HEK293 (cell line): ENCODE measurements around the gene MRPL41.

Experiments
- EGR2 ChIP-seq: fragments of 450-650 bp; formaldehyde crosslinking; IDR thresholded peaks from 2 replicates; pipeline ENCODE4 v1.5.1; 2016; ENCODE audit warnings: low read depth, missing biosample characterization, missing genetic modification characterization
- ELK4 ChIP-seq: IDR thresholded peaks from 2 replicates; pipeline ENCODE4 v1.6.1; 2011; ENCODE audit warnings: mild to moderate bottlenecking, low read depth, low read length, borderline replicate concordance
- GLIS1 ChIP-seq: fragments of 450-650 bp; formaldehyde crosslinking; IDR thresholded peaks from 2 replicates; pipeline ENCODE4 v1.5.1; 2016; ENCODE audit warnings: missing biosample characterization, missing genetic modification characterization
- IKZF3 ChIP-seq: fragments of 450-650 bp; IDR thresholded peaks from 2 replicates; pipeline ENCODE4 v1.5.0; 2018; ENCODE audit warnings: missing biosample characterization, mild to moderate bottlenecking, missing genetic modification characterization, moderate library complexity
- KLF7 ChIP-seq: fragments of 450-650 bp; formaldehyde crosslinking; IDR thresholded peaks from 2 replicates; pipeline ENCODE4 v1.5.1; 2016; ENCODE audit warnings: missing biosample characterization, missing genetic modification characterization, borderline replicate concordance
- KLF8 ChIP-seq: fragments of 450-650 bp; formaldehyde crosslinking; IDR thresholded peaks from 2 replicates; pipeline ENCODE4 v1.5.1; 2016; ENCODE audit warnings: missing biosample characterization, missing genetic modification characterization
- MEIS1 ChIP-seq: sonication (generic); formaldehyde crosslinking; IDR thresholded peaks from 2 replicates; pipeline ENCODE4 v1.8.1; 2022; ENCODE audit warnings: missing genetic modification reagents, mild to moderate bottlenecking, borderline replicate concordance
- PRDM2 ChIP-seq: fragments of 450-650 bp; formaldehyde crosslinking; IDR thresholded peaks from 2 replicates; pipeline ENCODE4 v1.5.1; 2016; ENCODE audit warnings: missing biosample characterization, missing genetic modification characterization, borderline replicate concordance
- SP2 ChIP-seq: fragments of 450-650 bp; formaldehyde crosslinking; IDR thresholded peaks from 2 replicates; pipeline ENCODE4 v1.5.1; 2016; ENCODE audit warnings: missing biosample characterization, missing genetic modification characterization
- ZBTB21 ChIP-seq: fragments of 450-650 bp; formaldehyde crosslinking; IDR thresholded peaks from 2 replicates; pipeline ENCODE4 v1.5.1; 2017; ENCODE audit warnings: missing biosample characterization, missing genetic modification characterization
- ZBTB26 ChIP-seq: fragments of 450-650 bp; formaldehyde crosslinking; optimal IDR thresholded peaks from 2 replicates; pipeline ENCODE3; 2016; ENCODE audit warnings: missing biosample characterization, mild to moderate bottlenecking, missing genetic modification characterization
- ZBTB6 ChIP-seq: fragments of 450-650 bp; formaldehyde crosslinking; IDR thresholded peaks from 2 replicates; pipeline ENCODE4 v1.5.1; 2017; ENCODE audit warnings: missing biosample characterization, missing genetic modification characterization
- ZFP69B ChIP-seq: fragments of 450-650 bp; formaldehyde crosslinking; IDR thresholded peaks from 2 replicates; pipeline ENCODE4 v1.5.1; 2016; ENCODE audit warnings: missing biosample characterization, missing genetic modification characterization
- ZNF10 ChIP-seq: fragments of 450-650 bp; formaldehyde crosslinking; IDR thresholded peaks from 2 replicates; pipeline ENCODE4 v1.5.1; 2017; ENCODE audit warnings: missing biosample characterization, missing genetic modification characterization
- ZNF114 ChIP-seq: fragments of 450-650 bp; formaldehyde crosslinking; IDR thresholded peaks from 2 replicates; pipeline ENCODE4 v1.5.0; 2017; ENCODE audit warnings: missing biosample characterization, missing genetic modification characterization
- ZNF132 ChIP-seq: fragments of 450-650 bp; formaldehyde crosslinking; IDR thresholded peaks from 2 replicates; pipeline ENCODE4 v1.5.1; 2017; ENCODE audit warnings: missing biosample characterization, missing genetic modification characterization, borderline replicate concordance
- ZNF146 ChIP-seq: fragments of 450-650 bp; formaldehyde crosslinking; IDR thresholded peaks from 2 replicates; pipeline ENCODE4 v1.5.1; 2016; ENCODE audit warnings: missing biosample characterization, missing genetic modification characterization
- ZNF311 ChIP-seq: fragments of 450-650 bp; formaldehyde crosslinking; IDR thresholded peaks from 2 replicates; pipeline ENCODE4 v1.5.1; 2017; ENCODE audit warnings: missing biosample characterization, missing genetic modification characterization, borderline replicate concordance
- ZNF324 ChIP-seq: fragments of 450-650 bp; formaldehyde crosslinking; IDR thresholded peaks from 2 replicates; pipeline ENCODE4 v1.5.1; 2016; ENCODE audit warnings: missing biosample characterization, missing genetic modification characterization
- ZNF366 ChIP-seq: fragments of 450-650 bp; formaldehyde crosslinking; conservative IDR thresholded peaks from 2 replicates; pipeline ENCODE4 v1.5.1; 2016; ENCODE audit warnings: missing biosample characterization, missing genetic modification characterization
- ZNF514 ChIP-seq: fragments of 450-650 bp; formaldehyde crosslinking; IDR thresholded peaks from 2 replicates; pipeline ENCODE4 v1.5.1; 2016; ENCODE audit warnings: missing biosample characterization, missing genetic modification characterization
- ZNF521 ChIP-seq: fragments of 450-650 bp; formaldehyde crosslinking; IDR thresholded peaks from 2 replicates; pipeline ENCODE4 v1.5.1; 2017; ENCODE audit warnings: missing biosample characterization, mild to moderate bottlenecking, missing genetic modification characterization
- ZNF639 ChIP-seq: fragments of 450-650 bp; formaldehyde crosslinking; IDR thresholded peaks from 2 replicates; pipeline ENCODE4 v1.5.1; 2016; ENCODE audit warnings: missing biosample characterization, missing genetic modification characterization
- ZNF704 ChIP-seq: fragments of 450-650 bp; formaldehyde crosslinking; IDR thresholded peaks from 2 replicates; pipeline ENCODE4 v1.5.1; 2016; ENCODE audit warnings: missing biosample characterization, missing genetic modification characterization
- ZNF76 ChIP-seq: fragments of 450-650 bp; formaldehyde crosslinking; IDR thresholded peaks from 2 replicates; pipeline ENCODE4; 2016; ENCODE audit warnings: low read depth, missing biosample characterization, missing genetic modification characterization, borderline replicate concordance
- ZNF785 ChIP-seq: fragments of 450-650 bp; formaldehyde crosslinking; IDR thresholded peaks from 2 replicates; pipeline ENCODE4 v1.5.1; 2016; ENCODE audit warnings: missing biosample characterization, missing genetic modification characterization
- ZNF830 ChIP-seq: fragments of 450-650 bp; IDR thresholded peaks from 2 replicates; pipeline ENCODE4 v1.5.0; 2018; ENCODE audit warnings: missing biosample characterization, missing genetic modification characterization, low read depth, mild to moderate bottlenecking, moderate library complexity

Gene MRPL41

GRCh38 chr9:137551264-137552021 lies at the start of gene MRPL41 (continued):
- peak; percentile 44; the same call in 1 of the 2 replicates for TF ChIP-seq KLF7 (tag by site-specific recombination)
- peak; percentile 64 for TF ChIP-seq GLIS1 (tag by site-specific recombination)
- TF ChIP-seq ZNF324 (tag by site-specific recombination) = 0 out of 2 replicates have a peak, but pooled peaks have one; percentile 42
- TF ChIP-seq ZNF311 = no peak
- TF ChIP-seq ZNF366 (tag by site-specific recombination) = no peak
- TF ChIP-seq ZNF639 (tag by site-specific recombination) = no peak
- TF ChIP-seq ZFP69B (tag by site-specific recombination) = peak; percentile 53
- peak; percentile 55; the same call in 1 of the 2 replicates for TF ChIP-seq IKZF3 (tag by site-specific recombination)
- TF ChIP-seq SP2 (tag by site-specific recombination) = peak; percentile 61
- no peak for TF ChIP-seq ZNF830 (tag by site-specific recombination)
- TF ChIP-seq ZNF521 (tag by site-specific recombination) = no peak
- peak; percentile 74 for TF ChIP-seq ZBTB26 (tag by site-specific recombination)
- TF ChIP-seq ZNF114 (tag by site-specific recombination) = no peak
- no peak for TF ChIP-seq ZNF514
- TF ChIP-seq EGR2 (tag by site-specific recombination) = no peak
- TF ChIP-seq ZNF76 (tag by site-specific recombination) = no peak; the same call in 1 of the 2 replicates
- no peak for TF ChIP-seq ELK4
- TF ChIP-seq ZNF10 (tag by site-specific recombination) = no peak
- TF ChIP-seq ZNF704 (tag by site-specific recombination) = no peak
- peak; percentile 46; the same call in 1 of the 2 replicates for TF ChIP-seq ZNF785 (tag by site-specific recombination)
- TF ChIP-seq ZBTB21 (tag by site-specific recombination) = no peak
- TF ChIP-seq ZNF146 (tag by site-specific recombination) = no peak
- TF ChIP-seq MEIS1 (CRISPR knock-in tag) = no peak
- TF ChIP-seq PRDM2 = no peak
- TF ChIP-seq KLF8 (tag by site-specific recombination) = peak; percentile 85; the same call in 1 of the 2 replicates
- TF ChIP-seq ZNF132 (tag by site-specific recombination) = no peak
- peak; percentile 58; the same call in 1 of the 2 replicates for TF ChIP-seq ZBTB6 (tag by site-specific recombination)
